ENCODE data around the gene GLIPR2.
"Not testable (repeated sequence)": the region's sequence is repeated elsewhere in the genome, so short reads cannot be mapped to it uniquely, and the experiment has no call there.

Gene GLIPR2, protein sequence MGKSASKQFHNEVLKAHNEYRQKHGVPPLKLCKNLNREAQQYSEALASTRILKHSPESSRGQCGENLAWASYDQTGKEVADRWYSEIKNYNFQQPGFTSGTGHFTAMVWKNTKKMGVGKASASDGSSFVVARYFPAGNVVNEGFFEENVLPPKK

GRCh38 chr9:36136272-36136893 lies at the start of gene GLIPR2:
TSS of gene GLIPR2 (plus strand) at chr9:36136733. CDS start at chr9:36136779, 46 bp downstream.
- peak; percentile 71 for DNase-seq (ENCODE audit: low spot score)

DNA sequence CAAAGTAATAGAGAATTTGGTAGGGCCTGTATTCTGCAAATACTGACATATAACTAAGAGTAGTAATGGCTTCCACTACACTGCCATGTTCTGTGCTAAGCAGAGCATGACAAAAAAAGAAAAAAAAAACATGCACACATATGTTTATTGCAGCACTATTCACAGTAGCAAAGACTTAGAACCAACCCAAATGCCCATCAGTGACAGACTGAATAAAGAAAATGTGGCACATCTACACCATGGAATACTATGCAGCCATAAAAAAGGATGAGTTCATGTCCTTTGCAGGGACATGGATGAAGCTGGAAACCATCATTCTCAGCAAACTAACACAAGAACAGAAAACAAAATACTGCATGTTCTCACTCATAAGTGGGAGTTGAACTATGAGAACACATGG lies 49.5 kb upstream of the GLIPR2 start:
- DNase-seq (ENCODE audit: low spot score): not testable (repeated sequence)

GRCh38 chr9:36088020-36088419 lies 48.5 kb upstream of the GLIPR2 start:
- DNase-seq (ENCODE audit: low spot score): no peak

DNA sequence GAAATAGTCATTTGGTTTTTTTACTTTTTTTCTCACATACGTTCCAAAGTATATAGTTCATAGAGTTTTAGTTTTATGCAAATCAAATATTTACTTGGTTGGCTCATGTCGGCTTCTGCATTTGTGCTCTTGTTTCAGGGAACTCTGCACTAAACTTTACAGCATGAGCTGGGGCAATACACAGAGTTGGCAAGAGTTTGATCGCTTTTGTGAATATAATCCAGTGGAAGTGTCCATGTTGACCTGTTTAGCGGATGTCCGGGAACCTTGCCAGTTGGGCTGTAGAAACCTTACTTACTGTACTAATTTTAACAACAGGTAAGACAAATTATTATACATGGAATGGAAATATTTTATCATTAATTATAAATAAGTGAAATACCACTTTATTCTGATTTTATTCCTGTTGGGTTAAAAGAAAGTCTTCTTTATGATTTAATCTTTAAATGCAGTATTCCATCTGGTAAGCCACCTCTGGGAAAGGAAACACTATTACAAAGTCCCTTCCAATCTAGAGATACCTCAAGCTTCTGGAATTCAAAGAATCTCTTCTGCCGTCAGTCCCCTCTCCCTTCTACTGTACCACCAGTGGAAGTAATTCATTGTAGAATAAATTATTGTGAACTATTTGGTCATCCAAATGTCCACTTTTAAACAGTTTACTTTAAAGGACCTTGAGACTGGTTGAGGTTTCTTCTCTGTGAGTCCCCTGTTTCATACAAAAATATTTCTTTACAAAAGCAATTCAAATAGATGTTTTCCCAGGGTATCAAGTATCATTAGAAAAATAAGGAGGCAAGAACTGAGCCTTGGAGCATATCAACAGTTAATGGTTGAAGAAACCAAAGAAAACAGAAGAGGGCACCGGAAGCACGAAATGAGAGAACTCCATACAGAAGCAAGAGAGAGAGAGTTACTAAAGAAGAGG lies 45.2 kb upstream of the GLIPR2 start:
- DNase-seq (ENCODE audit: low spot score): no peak

GRCh38 chr9:36092014-36092413 lies 44.5 kb upstream of the GLIPR2 start:
- DNase-seq (ENCODE audit: low spot score): no peak

DNA sequence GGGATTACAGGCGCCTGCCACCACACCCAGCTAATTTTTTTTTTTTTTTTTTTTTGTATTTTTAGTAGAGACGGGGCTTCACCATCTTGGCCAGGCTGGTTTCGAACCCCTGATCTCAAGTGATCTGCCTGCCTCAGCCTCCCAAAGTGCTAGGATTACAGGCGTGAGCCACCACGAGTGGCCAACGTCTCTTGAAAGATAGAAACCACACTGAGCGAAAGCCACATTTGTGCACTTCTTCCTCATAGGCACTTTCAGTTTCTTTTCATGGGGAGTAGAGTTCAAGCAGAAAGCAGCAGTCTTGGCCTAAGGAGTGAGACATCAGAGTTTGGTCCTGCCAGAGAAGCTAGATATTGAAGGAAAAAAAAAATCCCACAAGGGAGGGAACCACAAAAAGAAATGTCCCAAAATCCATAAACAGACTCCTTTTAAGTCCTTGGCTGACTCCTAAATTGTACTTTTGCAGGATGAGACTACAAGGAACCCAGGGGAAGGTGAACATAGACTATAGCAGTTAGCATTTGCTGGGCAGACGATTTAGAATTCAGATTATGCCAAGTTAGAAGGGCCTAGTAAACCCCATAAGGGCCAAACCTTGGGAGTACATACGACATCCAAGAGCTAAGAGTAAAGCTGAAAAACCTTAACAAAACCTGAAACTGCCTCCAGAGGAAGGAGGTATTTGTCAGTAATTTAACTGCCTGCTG lies 43.9 kb upstream of the GLIPR2 start:
- DNase-seq (ENCODE audit: low spot score): peak; percentile 45

DNA sequence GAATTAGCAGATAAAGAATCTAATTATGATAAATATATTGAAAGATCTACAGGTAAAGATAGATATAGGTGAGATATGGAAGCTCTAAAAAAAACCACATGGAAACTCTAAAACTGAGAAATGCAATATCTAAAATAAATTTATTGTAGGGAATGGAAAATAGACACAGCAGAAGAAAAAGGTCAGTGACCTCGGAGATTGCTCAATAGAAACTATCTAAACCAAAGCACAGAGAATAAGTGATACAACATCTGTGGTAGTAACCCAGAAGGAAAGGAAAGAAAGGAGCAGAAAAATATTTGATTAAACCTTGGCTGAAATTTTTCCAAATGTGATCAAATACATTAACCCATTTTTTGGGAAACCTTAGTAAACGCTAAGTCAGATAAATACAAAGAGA lies 43.1 kb upstream of the GLIPR2 start:
- DNase-seq (ENCODE audit: low spot score): no peak

- DNase-seq (ENCODE audit: low spot score): no peak
Measured at GRCh38 chr9:36099718-36100117, 36.8 kb upstream of the GLIPR2 start.

DNA sequence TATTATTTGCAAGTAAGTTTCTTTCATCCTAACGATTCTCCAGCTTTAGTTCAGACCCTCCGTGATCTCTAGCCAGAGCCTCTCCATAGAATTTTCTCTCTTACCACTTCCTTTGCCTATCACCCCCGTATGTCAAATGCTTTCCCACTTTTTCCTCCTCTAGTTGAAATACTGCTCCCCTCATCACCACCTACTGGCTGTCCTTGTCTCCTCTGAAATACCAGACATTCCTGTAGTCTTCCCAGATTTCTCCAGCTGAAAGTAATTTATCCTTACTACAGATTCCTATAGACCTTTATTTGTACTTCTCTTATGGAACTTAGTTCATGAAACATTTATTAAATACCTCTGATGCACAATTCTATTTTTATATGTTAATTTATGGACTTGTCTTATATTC lies 36.0 kb upstream of the GLIPR2 start:
- DNase-seq (ENCODE audit: low spot score): no peak

DNA sequence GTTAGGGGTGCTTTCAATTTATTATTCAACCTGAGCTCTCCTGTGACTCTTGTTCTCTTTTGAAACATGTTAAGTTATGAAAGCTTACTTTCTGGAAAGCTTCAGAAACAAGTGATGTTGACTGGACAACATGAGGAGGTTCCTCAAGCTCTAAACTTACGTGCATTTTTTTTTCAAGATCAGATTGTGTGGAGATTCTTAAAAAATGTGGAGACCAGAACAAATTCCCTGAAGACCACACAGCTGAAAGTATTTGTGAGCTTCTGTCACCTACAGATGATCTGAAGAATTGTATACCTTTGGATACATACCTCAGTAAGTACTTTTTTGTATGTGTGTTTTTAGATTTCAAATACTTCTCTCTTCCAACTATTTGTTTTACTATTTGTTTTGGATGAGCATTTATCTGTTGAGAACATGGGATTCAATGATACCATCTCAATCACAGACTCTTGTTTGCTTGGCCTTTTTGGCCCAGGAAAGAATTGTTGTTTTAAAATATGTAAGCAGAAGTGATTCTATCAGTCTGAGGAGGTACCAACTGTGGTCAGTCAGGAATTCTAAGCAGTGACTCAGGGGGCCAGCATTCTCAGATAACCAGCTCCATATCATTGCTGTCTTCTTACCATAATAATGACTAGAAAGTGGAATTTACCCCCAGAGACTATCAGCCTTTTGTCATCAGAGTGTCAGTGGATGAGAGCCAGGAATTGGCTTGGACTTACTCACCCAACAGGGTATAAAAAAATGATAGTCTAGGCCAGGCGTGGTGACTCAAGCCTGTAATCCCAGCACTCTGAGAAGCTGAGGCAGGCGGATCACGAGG lies 34.4 kb upstream of the GLIPR2 start:
- DNase-seq (ENCODE audit: low spot score): no peak

- peak; percentile 89 for DNase-seq (ENCODE audit: low spot score)
Measured at GRCh38 chr9:36102742-36103495, 33.6 kb upstream of the GLIPR2 start.

DNA sequence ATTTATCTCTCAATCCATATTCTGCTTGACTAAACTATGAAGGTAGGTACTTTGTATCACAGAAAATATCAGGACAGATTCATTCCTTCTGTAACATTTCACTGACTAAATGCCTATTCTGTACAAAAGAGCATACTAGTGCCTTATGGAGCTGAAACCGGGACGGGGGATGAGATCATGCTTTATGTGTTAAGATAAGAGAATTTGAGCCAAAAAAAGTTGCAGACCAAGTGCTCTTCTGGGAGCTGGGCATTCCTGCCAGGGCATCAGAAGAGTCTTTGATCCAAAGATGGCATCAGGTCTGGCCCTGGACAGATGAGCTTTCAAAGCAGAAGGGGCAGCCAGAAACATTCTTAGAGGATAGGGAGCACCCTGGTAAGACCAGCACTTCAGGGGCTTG lies 27.5 kb upstream of the GLIPR2 start:
- no peak for DNase-seq (ENCODE audit: low spot score)

DNA sequence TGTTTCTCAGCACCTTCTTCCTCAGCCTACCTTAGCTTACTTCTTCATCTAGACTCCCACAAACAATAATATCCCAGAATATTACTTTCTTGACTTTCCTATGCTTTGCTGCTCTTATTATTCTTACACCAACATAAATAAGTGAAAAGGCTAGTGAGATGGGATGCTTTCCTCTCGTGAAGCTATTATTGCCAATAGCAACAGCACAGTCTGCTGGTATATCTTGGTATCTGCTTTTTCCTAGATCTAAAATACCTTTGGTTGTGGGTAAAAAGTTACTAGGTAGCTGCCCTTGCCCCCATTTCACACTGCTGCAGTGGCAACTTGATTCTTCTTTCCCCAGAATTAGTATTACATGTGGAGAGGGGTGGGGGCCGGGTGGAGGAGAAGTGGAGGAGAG lies 26.1 kb upstream of the GLIPR2 start:
- no peak for DNase-seq (ENCODE audit: low spot score)

- no peak for DNase-seq (ENCODE audit: low spot score)
Measured at GRCh38 chr9:36112516-36112915, 24.0 kb upstream of the GLIPR2 start.

GRCh38 chr9:36113999-36114398 lies 22.5 kb upstream of the GLIPR2 start:
- DNase-seq (ENCODE audit: low spot score): no peak

- no peak for DNase-seq (ENCODE audit: low spot score)
Measured at GRCh38 chr9:36116593-36116992, 19.9 kb upstream of the GLIPR2 start.

- no peak for DNase-seq (ENCODE audit: low spot score)
Measured at GRCh38 chr9:36118201-36118600, 18.3 kb upstream of the GLIPR2 start.

GRCh38 chr9:36118706-36119105 lies 17.8 kb upstream of the GLIPR2 start:
- no peak for DNase-seq (ENCODE audit: low spot score)

- no peak for DNase-seq (ENCODE audit: low spot score)
Measured at GRCh38 chr9:36119476-36119875, 17.1 kb upstream of the GLIPR2 start.

GRCh38 chr9:36120705-36121104 lies 15.8 kb upstream of the GLIPR2 start:
- no peak for DNase-seq (ENCODE audit: low spot score)

- DNase-seq (ENCODE audit: low spot score): no peak
Measured at GRCh38 chr9:36121971-36122370, 14.6 kb upstream of the GLIPR2 start.

All from CD4-positive, alpha-beta T cell treated with Interleukin-6 at 100 ng/mL for 8 hours (primary cell).